T-helper 1 cell treated with Interleukin-12 subunit alpha and Interleukin-12 subunit beta and Interleukin-4 antibody, amounts not matched to agents 30 μg/mL and 1 μg/mL, for 36 hours (primary cell): Measurements from ENCODE around the gene TAF1.
"Not testable (repeated sequence)": the region's sequence is repeated elsewhere in the genome, so short reads cannot be mapped to it uniquely, and the experiment has no call there.

Experiments
- H3K27ac Mint-ChIP-seq: one replicate; pipeline ENCODE4 v1.8.0; 2021; ENCODE audit warnings: mild to moderate bottlenecking, mixed read lengths
- H3K27me3 Mint-ChIP-seq: one replicate; pipeline ENCODE4 v1.8.0; 2021; ENCODE audit warnings: low read depth, mixed read lengths
- H3K36me3 Mint-ChIP-seq: one replicate; pipeline ENCODE4 v1.8.0; 2021; ENCODE audit warnings: low read depth, mixed read lengths
- H3K4me1 Mint-ChIP-seq: one replicate; pipeline ENCODE4 v1.8.0; 2021; ENCODE audit warnings: low read depth, mixed read lengths
- H3K4me3 Mint-ChIP-seq: one replicate; pipeline ENCODE4 v1.8.0; 2021; ENCODE audit warnings: mild to moderate bottlenecking, moderate library complexity, mixed read lengths
- H3K9me3 Mint-ChIP-seq: one replicate; pipeline ENCODE4 v1.8.0; 2021; ENCODE audit warnings: mixed read lengths

Gene TAF1

GRCh38 chrX:71510161-71510560, 144.0 kb downstream of the TAF1 start:
- no peak overlapping the region for H3K27ac Mint-ChIP-seq
- no peaks in the 10 kb centered on the region for H3K27me3 Mint-ChIP-seq
- no peaks in the 10 kb centered on the region for H3K9me3 Mint-ChIP-seq
- peaks cover 6% of the 10 kb centered on the region for H3K4me1 Mint-ChIP-seq
- no peak overlapping the region for H3K4me3 Mint-ChIP-seq
- H3K36me3 Mint-ChIP-seq: peaks cover 7% of the 10 kb centered on the region

GRCh38 chrX:71513731-71514130, 147.6 kb downstream of the TAF1 start:
- not testable (repeated sequence) for H3K9me3 Mint-ChIP-seq, H3K4me1 Mint-ChIP-seq, H3K27ac Mint-ChIP-seq, H3K4me3 Mint-ChIP-seq, H3K27me3 Mint-ChIP-seq, H3K36me3 Mint-ChIP-seq

DNA sequence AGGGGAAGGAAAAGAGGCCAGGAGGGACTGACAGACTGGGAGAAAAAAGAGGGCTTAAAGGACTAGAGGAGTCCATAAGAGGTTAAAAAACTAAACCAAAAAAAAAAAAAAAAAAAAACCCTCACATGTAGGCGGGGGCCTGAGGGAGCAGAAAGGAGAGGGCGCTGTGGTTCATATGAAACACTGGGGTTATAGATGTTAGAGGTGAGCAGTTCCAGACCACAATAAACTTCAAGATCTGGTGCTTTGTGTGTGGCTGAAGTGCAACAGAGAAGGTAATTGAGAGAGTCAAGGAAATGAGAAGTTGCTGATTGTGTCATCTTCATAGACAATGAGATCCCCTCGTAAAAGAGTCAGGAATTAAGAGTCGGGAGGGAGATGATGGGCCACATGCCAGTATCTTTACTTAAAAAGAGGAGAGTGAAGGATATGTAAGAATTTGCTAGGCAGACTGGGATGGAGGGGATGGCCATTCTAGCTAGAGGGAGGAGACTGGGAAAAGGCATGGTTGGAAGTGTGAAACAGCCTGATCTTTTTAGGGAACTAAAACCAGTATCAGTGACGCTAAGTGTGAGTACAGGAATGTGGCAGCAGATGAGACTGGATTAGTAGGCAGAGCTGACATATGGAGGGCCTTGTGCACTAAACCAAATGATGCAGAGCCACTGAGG, 148.3 kb downstream of the TAF1 start:
- Mint-ChIP-seq H3K4me1 (peaks cover 6% of the 10 kb centered on the region), H3K9me3 (no peaks in the 10 kb centered on the region), H3K27ac (peak overlapping the region; percentile 55), H3K27me3 (no peaks in the 10 kb centered on the region), H3K36me3 (peaks cover 7% of the 10 kb centered on the region), H3K4me3 (no peak overlapping the region)

- Mint-ChIP-seq H3K9me3 (no peaks in the 10 kb centered on the region), H3K36me3 (peaks cover 7% of the 10 kb centered on the region), H3K27me3 (no peaks in the 10 kb centered on the region), H3K4me1 (peaks cover 6% of the 10 kb centered on the region), H3K27ac (no peak overlapping the region), H3K4me3 (no peak overlapping the region)
Measured at GRCh38 chrX:71515038-71515396, 148.9 kb downstream of the TAF1 start.
